IMR-90 (cell line): Measurements from ENCODE around the gene MXRA8. TPM values are rescaled to one million over a fixed set of nuclear protein-coding genes. Genes with fewer than 3 reads are reported as not detected.

Experiments used
- ATAC-seq: fragments of 200-7000 bp; cut with Tn5 transposase; 2 replicates; pipeline ENCODE4 v1.9.1; 2020; ENCODE audit warnings: low read depth, mild to moderate bottlenecking, moderate library complexity
- BruUV-seq: library from RNA; stranded (reverse); fragments of 400-500 nt; replicated peaks from 2 replicates; lab custom pipeline; 2021; lab: Mats Ljungman, UMichigan
- CTCF ChIA-PET: fragments of 300-600 bp; formaldehyde crosslinking; extraction: SDS; loops from one replicate; lab custom pipeline; 2021; ENCODE audit warnings: antibody characterized with exemption; lab: Yijun Ruan, JAX
- POLR2A ChIA-PET: fragments of 300-600 bp; sonication (Branson Sonifier 250); formaldehyde crosslinking; loops from one replicate; lab custom pipeline; 2022; ENCODE audit warnings: antibody characterized with exemption; ENCODE audit not compliant: unreplicated experiment; lab: Charles Lee
- DNase-seq: peaks from one replicate; pipeline ENCODE4 v3.0.0; 2013
- H2AFZ ChIP-seq: replicated peaks from 2 replicates; pipeline ENCODE3; 2013; ENCODE audit warnings: low read length, mild to moderate bottlenecking; ENCODE audit not compliant: poor library complexity
- H2AK5ac ChIP-seq: 2 replicates; pipeline ENCODE4 v1.6.1; 2013; ENCODE audit warnings: low read depth, low read length, inconsistent platforms
- H2AK9ac ChIP-seq: replicated peaks from 2 replicates; pipeline ENCODE3; 2013; ENCODE audit warnings: mild to moderate bottlenecking, low read depth, low read length, moderate library complexity; ENCODE audit not compliant: poor library complexity
- H2BK120ac ChIP-seq: 2 replicates; pipeline ENCODE4 v1.6.1; 2013; ENCODE audit warnings: low read depth, low read length, inconsistent platforms
- H2BK15ac ChIP-seq: 3 replicates; pipeline ENCODE4 v1.6.1; 2013; ENCODE audit warnings: low read depth, low read length, inconsistent platforms
- H2BK20ac ChIP-seq: 2 replicates; pipeline ENCODE4 v1.6.1; 2013; ENCODE audit warnings: low read depth, mild to moderate bottlenecking, inconsistent platforms, low read length, moderate library complexity
- H2BK5ac ChIP-seq: 2 replicates; pipeline ENCODE4 v1.6.1; 2013; ENCODE audit warnings: mild to moderate bottlenecking, low read depth, low read length, inconsistent platforms; ENCODE audit not compliant: poor library complexity, severe bottlenecking
- H3K14ac ChIP-seq: replicated peaks from 2 replicates; pipeline ENCODE4 v1.6.1; 2013; ENCODE audit warnings: low read depth, low read length, inconsistent platforms
- H3K18ac ChIP-seq: 2 replicates; pipeline ENCODE4 v1.6.1; 2013; ENCODE audit warnings: low read depth, low read length, control low read depth
- H3K23ac ChIP-seq: 2 replicates; pipeline ENCODE4 v1.6.1; 2013; ENCODE audit warnings: low read depth, low read length, inconsistent platforms
- H3K27ac ChIP-seq: 2 replicates; pipeline ENCODE4 v1.5.1; 2013; ENCODE audit warnings: mild to moderate bottlenecking, control low read depth, low read length; ENCODE audit not compliant: insufficient read depth
- H3K27me3 ChIP-seq: 2 replicates; pipeline ENCODE4 v1.6.1; 2013; ENCODE audit warnings: low read length; ENCODE audit not compliant: control insufficient read depth, insufficient read depth
- H3K36me3 ChIP-seq: 2 replicates; pipeline ENCODE4 v1.6.1; 2013; ENCODE audit warnings: low read length, mixed read lengths; ENCODE audit not compliant: control insufficient read depth, insufficient read depth
- H3K4ac ChIP-seq: 2 replicates; pipeline ENCODE4 v1.6.1; 2013; ENCODE audit warnings: low read depth, low read length, inconsistent platforms
- H3K4me1 ChIP-seq: 2 replicates; pipeline ENCODE4 v1.6.1; 2013; ENCODE audit warnings: low read length, mixed read lengths; ENCODE audit not compliant: control insufficient read depth, insufficient read depth
- H3K4me2 ChIP-seq: 2 replicates; pipeline ENCODE4 v1.6.1; 2013; ENCODE audit warnings: low read depth, mild to moderate bottlenecking, control low read depth, low read length, moderate library complexity
- H3K4me3 ChIP-seq: 2 replicates; pipeline ENCODE4 v1.5.1; 2013; ENCODE audit warnings: low read depth, mild to moderate bottlenecking, control low read depth, low read length, moderate library complexity; ENCODE audit not compliant: insufficient read depth
- H3K56ac ChIP-seq: 2 replicates; pipeline ENCODE4 v1.6.1; 2013; ENCODE audit warnings: low read length, inconsistent platforms; ENCODE audit not compliant: insufficient read depth; ENCODE audit errors: extremely low read depth
- H3K79me1 ChIP-seq, 2 experiments: 2 replicates each; pipeline ENCODE4 v1.6.1; 2013; ENCODE audit warnings: low read length in 2 of 2, inconsistent platforms in 1 of 2, low read depth in 1 of 2
- H3K9ac ChIP-seq: 2 replicates; pipeline ENCODE4 v1.6.1; 2013; ENCODE audit warnings: low read depth, low read length, control low read depth
- H3K9me1 ChIP-seq: 2 replicates; pipeline ENCODE4 v1.6.1; 2013; ENCODE audit warnings: low read length, inconsistent platforms; ENCODE audit not compliant: insufficient read depth
- H3K9me3 ChIP-seq: 2 replicates; pipeline ENCODE4 v1.6.1; 2013; ENCODE audit warnings: low read length; ENCODE audit not compliant: control insufficient read depth, insufficient read depth
- H4K20me1 ChIP-seq: 2 replicates; pipeline ENCODE4 v1.6.1; 2013; ENCODE audit warnings: low read length, inconsistent platforms; ENCODE audit not compliant: insufficient read depth
- H4K5ac ChIP-seq: 2 replicates; pipeline ENCODE4 v1.6.1; 2013; ENCODE audit warnings: mild to moderate bottlenecking, low read depth, low read length, control low read depth
- H4K8ac ChIP-seq, 2 experiments: 2 replicates each; pipeline ENCODE4 v1.6.1; 2013; ENCODE audit warnings: low read depth in 2 of 2, low read length in 2 of 2, control low read depth in 1 of 2, inconsistent platforms in 1 of 2
- H4K91ac ChIP-seq: 2 replicates; pipeline ENCODE4 v1.6.1; 2013; ENCODE audit warnings: low read depth, low read length, inconsistent platforms; ENCODE audit not compliant: insufficient read depth
- BHLHE40 ChIP-seq: fragments of 150-350 bp; IDR thresholded peaks from 2 replicates; pipeline ENCODE4 v1.6.1; 2016; ENCODE audit warnings: mild to moderate bottlenecking, low read depth, low read length
- CEBPB ChIP-seq: IDR thresholded peaks from 2 replicates; pipeline ENCODE4 v1.6.1; 2012; ENCODE audit warnings: low read depth, low read length, improper control_type of control experiment
- CHD1 ChIP-seq: IDR thresholded peaks from 2 replicates; pipeline ENCODE4 v1.6.1; 2012; ENCODE audit warnings: low read depth, low read length, improper control_type of control experiment
- FOS ChIP-seq: fragments of 150-350 bp; IDR thresholded peaks from 2 replicates; pipeline ENCODE4 v1.6.1; 2016; ENCODE audit warnings: low read depth, low read length
- MAFK ChIP-seq: IDR thresholded peaks from 2 replicates; pipeline ENCODE4 v1.6.1; 2012; ENCODE audit warnings: low read depth, low read length, improper control_type of control experiment
- MAZ ChIP-seq: IDR thresholded peaks from 2 replicates; pipeline ENCODE4 v1.6.1; 2012; ENCODE audit warnings: low read depth, mild to moderate bottlenecking, low read length, improper control_type of control experiment, moderate library complexity, borderline replicate concordance
- MXI1 ChIP-seq: IDR thresholded peaks from 2 replicates; pipeline ENCODE4 v1.6.1; 2012; ENCODE audit warnings: low read depth, mild to moderate bottlenecking, low read length, moderate library complexity, borderline replicate concordance
- NFE2L2 ChIP-seq: fragments of 150-350 bp; IDR thresholded peaks from 2 replicates; pipeline ENCODE4 v1.6.1; 2016; ENCODE audit warnings: low read depth, mild to moderate bottlenecking, low read length
- RAD21 ChIP-seq: IDR thresholded peaks from 2 replicates; pipeline ENCODE4 v1.6.1; 2012; ENCODE audit warnings: low read length, improper control_type of control experiment
- RCOR1 ChIP-seq: IDR thresholded peaks from 2 replicates; pipeline ENCODE4 v1.6.1; 2012; ENCODE audit warnings: mild to moderate bottlenecking, low read length, improper control_type of control experiment; ENCODE audit not compliant: insufficient replicate concordance
- RFX5 ChIP-seq: IDR thresholded peaks from 2 replicates; pipeline ENCODE4 v1.8.0; 2012; ENCODE audit warnings: low read depth, mild to moderate bottlenecking, low read length, moderate library complexity
- SMC3 ChIP-seq: fragments of 150-350 bp; IDR thresholded peaks from 2 replicates; pipeline ENCODE4 v1.6.1; 2016; ENCODE audit warnings: low read depth, mild to moderate bottlenecking, antibody characterized with exemption, low read length, moderate library complexity
- USF2 ChIP-seq: fragments of 150-350 bp; IDR thresholded peaks from 2 replicates; pipeline ENCODE4 v1.6.1; 2017; ENCODE audit warnings: mild to moderate bottlenecking, antibody characterized with exemption, low read length, low read depth
- WGBS, 2 experiments: methylation state at CpG; one replicate each; pipeline versions ENCODE4 v1.1.5 to v1.1.7; 2013; ENCODE audit warnings: missing lambda C conversion rate in 2 of 2; ENCODE audit not compliant: insufficient read length in 1 of 2; ENCODE audit errors: extremely low coverage in 2 of 2; 5-methylcytosine and 5-hydroxymethylcytosine counted together
- dilution Hi-C: fragments of 300-500 bp; cut with HindIII; formaldehyde crosslinking; loops from one replicate; pipeline ENCODE4 v1.14.3; 2018; ENCODE audit warnings: low sequenced_read_pairs; ENCODE audit not compliant: unreplicated experiment
- in situ Hi-C: fragments of 300-500 bp; cut with MboI; formaldehyde crosslinking; loops from 3 replicates; pipeline ENCODE4 v1.14.3; 2019; ENCODE audit warnings: low sequenced_read_pairs, inconsistent platforms, mixed read lengths
- intact Hi-C: fragments of 100-400 bp; cut with micrococcal nuclease; formaldehyde crosslinking; loops from 2 replicates; pipeline ENCODE4 v1.10.0; 2022
- polyA plus RNA-seq, 3 experiments: library from polyadenylated mRNA; depleted of rRNA; stranded (reverse); fragments of >200 nt; gene quantifications; 2 replicates each; pipeline ENCODE4 v1.2.3, GENCODE V29; 2012; ENCODE audit warnings: low replicate concordance in 1 of 3
- total RNA-seq: library from RNA; depleted of rRNA; stranded (reverse); fragments of >200 nt; gene quantifications from 2 replicates; pipeline ENCODE4 v1.2.3, GENCODE V29; 2012
- TF ChIP-seq, protein P1 (sequence below): conservative IDR thresholded peaks from 2 replicates; pipeline ENCODE4 v1.5.1; 2012; ENCODE audit warnings: mild to moderate bottlenecking, low read depth, low read length, improper control_type of control experiment
- TF ChIP-seq, protein P2 (sequence below): fragments of 150-350 bp; IDR thresholded peaks from 2 replicates; pipeline ENCODE4 v1.6.1; 2016; ENCODE audit warnings: low read depth, mild to moderate bottlenecking, low read length, moderate library complexity, borderline replicate concordance

The MXRA8 gene
- total and polyA plus RNA-seq, 2 of the 4 experiments (the other 2 are of a cell fraction), result 92.5 to 469 TPM

DNA sequence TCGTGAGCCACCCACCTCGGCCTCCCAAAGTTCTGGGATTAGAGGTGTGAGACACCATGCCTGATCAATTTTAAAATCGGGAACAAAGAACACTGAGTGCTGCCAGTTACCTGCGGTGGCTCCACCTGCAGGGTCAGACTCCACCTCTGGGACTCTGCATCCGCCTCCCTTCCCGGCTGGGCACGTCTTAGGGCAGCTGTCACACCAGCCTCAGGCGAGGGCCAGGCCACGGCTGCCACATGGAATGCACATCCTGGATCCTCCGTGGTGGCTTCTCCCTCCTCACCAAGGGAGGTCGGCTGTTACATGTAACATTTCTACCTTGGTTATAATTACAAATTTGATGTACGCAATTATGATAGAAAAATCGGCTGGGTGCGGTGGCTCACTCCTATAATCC, 5.9 kb upstream of the MXRA8 start:
- no peak overlapping the region for H3K56ac ChIP-seq
- H3K4ac ChIP-seq, result no peak overlapping the region
- intact Hi-C loops, result no loop called here
- peaks cover 15% of the 10 kb centered on the region for H3K9me1 ChIP-seq
- H3K79me1 ChIP-seq, result peaks cover 4 to 25% of the 10 kb centered on the region in 2 experiments; a peak in 3 of 4 replicates
- H2BK5ac ChIP-seq, result no peak overlapping the region
- no peaks in the 10 kb centered on the region for H3K27me3 ChIP-seq
- no peak overlapping the region for H3K4me2 ChIP-seq
- H3K9me3 ChIP-seq, result no peaks in the 10 kb centered on the region
- BruUV-seq, result no TSS peak
- H3K36me3 ChIP-seq, result no peaks in the 10 kb centered on the region
- 82% methylated on average over 3 of the region's 14 CpGs; no CpG with 5 or more reads in 1 of the 2 experiments for WGBS, 2 experiments
- peaks cover 24% of the 10 kb centered on the region for H3K4me1 ChIP-seq
- no peak overlapping the region for H4K5ac ChIP-seq
- TF ChIP-seq CHD1, result no peak
- TF ChIP-seq, protein P1, sequence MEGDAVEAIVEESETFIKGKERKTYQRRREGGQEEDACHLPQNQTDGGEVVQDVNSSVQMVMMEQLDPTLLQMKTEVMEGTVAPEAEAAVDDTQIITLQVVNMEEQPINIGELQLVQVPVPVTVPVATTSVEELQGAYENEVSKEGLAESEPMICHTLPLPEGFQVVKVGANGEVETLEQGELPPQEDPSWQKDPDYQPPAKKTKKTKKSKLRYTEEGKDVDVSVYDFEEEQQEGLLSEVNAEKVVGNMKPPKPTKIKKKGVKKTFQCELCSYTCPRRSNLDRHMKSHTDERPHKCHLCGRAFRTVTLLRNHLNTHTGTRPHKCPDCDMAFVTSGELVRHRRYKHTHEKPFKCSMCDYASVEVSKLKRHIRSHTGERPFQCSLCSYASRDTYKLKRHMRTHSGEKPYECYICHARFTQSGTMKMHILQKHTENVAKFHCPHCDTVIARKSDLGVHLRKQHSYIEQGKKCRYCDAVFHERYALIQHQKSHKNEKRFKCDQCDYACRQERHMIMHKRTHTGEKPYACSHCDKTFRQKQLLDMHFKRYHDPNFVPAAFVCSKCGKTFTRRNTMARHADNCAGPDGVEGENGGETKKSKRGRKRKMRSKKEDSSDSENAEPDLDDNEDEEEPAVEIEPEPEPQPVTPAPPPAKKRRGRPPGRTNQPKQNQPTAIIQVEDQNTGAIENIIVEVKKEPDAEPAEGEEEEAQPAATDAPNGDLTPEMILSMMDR, result no peak
- TF ChIP-seq MAZ, result no peak
- no peak for TF ChIP-seq BHLHE40
- no peak for TF ChIP-seq CEBPB
- TF ChIP-seq MAFK, result no peak
- TF ChIP-seq RFX5, result no peak
- no peak for TF ChIP-seq USF2
- no peak for TF ChIP-seq NFE2L2
- no peak for TF ChIP-seq MXI1
- TF ChIP-seq, protein P2, sequence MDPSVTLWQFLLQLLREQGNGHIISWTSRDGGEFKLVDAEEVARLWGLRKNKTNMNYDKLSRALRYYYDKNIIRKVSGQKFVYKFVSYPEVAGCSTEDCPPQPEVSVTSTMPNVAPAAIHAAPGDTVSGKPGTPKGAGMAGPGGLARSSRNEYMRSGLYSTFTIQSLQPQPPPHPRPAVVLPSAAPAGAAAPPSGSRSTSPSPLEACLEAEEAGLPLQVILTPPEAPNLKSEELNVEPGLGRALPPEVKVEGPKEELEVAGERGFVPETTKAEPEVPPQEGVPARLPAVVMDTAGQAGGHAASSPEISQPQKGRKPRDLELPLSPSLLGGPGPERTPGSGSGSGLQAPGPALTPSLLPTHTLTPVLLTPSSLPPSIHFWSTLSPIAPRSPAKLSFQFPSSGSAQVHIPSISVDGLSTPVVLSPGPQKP, result no peak
- no peak for TF ChIP-seq RAD21
- TF ChIP-seq SMC3, result no peak
- no peak for TF ChIP-seq RCOR1
- TF ChIP-seq FOS, result no peak
- no peak overlapping the region for H2AFZ ChIP-seq
- dilution Hi-C loops, result no loop called here
- no peak overlapping the region for H3K27ac ChIP-seq
- no peak overlapping the region for H3K4me3 ChIP-seq
- no peak for ATAC-seq
- no peak overlapping the region for H3K14ac ChIP-seq
- no peak overlapping the region for H3K23ac ChIP-seq
- H2BK20ac ChIP-seq, result no peak overlapping the region
- DNase-seq, result no peak
- ChIA-PET CTCF (no interaction called here), POLR2A (no interaction called here)
- in situ Hi-C loops, result no loop called here
- no peak overlapping the region for H3K18ac ChIP-seq
- no peak overlapping the region for H3K9ac ChIP-seq
- H2BK15ac ChIP-seq, result no peak overlapping the region
- no peak overlapping the region; the same call in 1 of the 2 replicates for H2AK5ac ChIP-seq
- H4K91ac ChIP-seq, result no peak overlapping the region
- no peak overlapping the region for H2AK9ac ChIP-seq
- no peak overlapping the region for H4K8ac ChIP-seq
- no peak overlapping the region for H2BK120ac ChIP-seq
- no peaks in the 10 kb centered on the region for H4K20me1 ChIP-seq
